ENCODE data around the gene GSK3A. TPM values are rescaled to one million over a fixed set of nuclear protein-coding genes. Genes with fewer than 3 reads are reported as not detected.
"Not testable (repeated sequence)": the region's sequence is repeated elsewhere in the genome, so short reads cannot be mapped to it uniquely, and the experiment has no call there.

GSK3A gene
- total RNA-seq, 2 donors from 2014 or later, result 23.7 to 26.9 TPM

- Histone ChIP-seq H3K36me3 (peaks cover 14% of the 10 kb centered on the region), H3K9me3 (no peaks in the 10 kb centered on the region), H3K4me3 (peak within 1 kb of the TSS; percentile 78), H3K4me1 (ENCODE audit: control insufficient read depth in 1 of 2, low read depth in 2 of 2) (peaks cover 17 to 39% of the 10 kb centered on the region in 2 donors), H3K27ac (peak within 1 kb of the TSS; percentile 99), H3K27me3 (replicated peaks; ENCODE audit: insufficient read depth) (no peaks in the 10 kb centered on the region)
- DNase-seq (ENCODE audit: low spot score) (peak; percentile 100), ATAC-seq (ENCODE audit: insufficient number of reproducible peaks, low FRiP score, low read depth) (peak; percentile 91)
- TF ChIP-seq, protein P1, sequence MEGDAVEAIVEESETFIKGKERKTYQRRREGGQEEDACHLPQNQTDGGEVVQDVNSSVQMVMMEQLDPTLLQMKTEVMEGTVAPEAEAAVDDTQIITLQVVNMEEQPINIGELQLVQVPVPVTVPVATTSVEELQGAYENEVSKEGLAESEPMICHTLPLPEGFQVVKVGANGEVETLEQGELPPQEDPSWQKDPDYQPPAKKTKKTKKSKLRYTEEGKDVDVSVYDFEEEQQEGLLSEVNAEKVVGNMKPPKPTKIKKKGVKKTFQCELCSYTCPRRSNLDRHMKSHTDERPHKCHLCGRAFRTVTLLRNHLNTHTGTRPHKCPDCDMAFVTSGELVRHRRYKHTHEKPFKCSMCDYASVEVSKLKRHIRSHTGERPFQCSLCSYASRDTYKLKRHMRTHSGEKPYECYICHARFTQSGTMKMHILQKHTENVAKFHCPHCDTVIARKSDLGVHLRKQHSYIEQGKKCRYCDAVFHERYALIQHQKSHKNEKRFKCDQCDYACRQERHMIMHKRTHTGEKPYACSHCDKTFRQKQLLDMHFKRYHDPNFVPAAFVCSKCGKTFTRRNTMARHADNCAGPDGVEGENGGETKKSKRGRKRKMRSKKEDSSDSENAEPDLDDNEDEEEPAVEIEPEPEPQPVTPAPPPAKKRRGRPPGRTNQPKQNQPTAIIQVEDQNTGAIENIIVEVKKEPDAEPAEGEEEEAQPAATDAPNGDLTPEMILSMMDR (IDR thresholded peaks at IDR 0.05), result no peak
Observed at GRCh38 chr19:42268704-42269477, 26.5 kb upstream of the GSK3A start, which contains the start of gene CIC. Gene CIC (plus strand): TSS chr19:42269252. CDS start chr19:42271784, 2,532 bp downstream.

DNA sequence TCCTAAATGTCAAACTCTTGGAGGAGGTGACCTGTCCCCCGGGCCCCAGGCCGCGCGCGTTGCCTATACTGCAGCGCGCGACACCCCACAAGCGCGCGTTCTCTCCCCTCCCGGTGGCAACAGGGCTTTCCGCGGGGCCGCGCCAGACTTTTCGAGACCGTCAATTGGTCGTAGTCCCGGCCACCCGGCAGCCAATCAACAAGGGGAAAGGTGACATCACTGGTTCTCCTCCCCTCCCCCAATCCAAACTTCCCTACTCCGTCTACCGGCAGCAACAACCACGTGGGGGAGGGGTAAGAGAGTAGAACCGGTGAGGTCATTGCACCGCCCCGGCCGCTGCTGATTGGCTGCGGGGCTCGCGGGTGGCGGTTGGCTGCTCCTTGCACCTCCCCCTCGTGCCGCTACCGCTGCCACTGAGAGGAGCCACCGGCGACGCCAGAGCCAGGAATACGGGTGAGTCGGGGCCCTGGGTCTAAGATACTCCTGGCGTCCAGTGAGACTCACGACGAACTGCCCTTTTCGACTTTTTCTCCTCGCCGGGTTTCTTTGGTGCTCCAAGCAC, 25.8 kb upstream of the GSK3A start:
- peak; percentile 98 for DNase-seq (ENCODE audit: low spot score)
- TF ChIP-seq, protein P1 (IDR thresholded peaks at IDR 0.05), result no peak

GRCh38 chr19:42267644-42268141, 25.3 kb upstream of the GSK3A start:
- Histone ChIP-seq H3K36me3 (peaks cover 2% of the 10 kb centered on the region), H3K27ac (peak overlapping the region; percentile 86 to 88), H3K4me3 (peak overlapping the region; percentile 71), H3K4me1 (ENCODE audit: control insufficient read depth in 1 of 2, low read depth in 2 of 2) (peaks cover 17 to 37% of the 10 kb centered on the region in 2 donors), H3K9me3 (no peaks in the 10 kb centered on the region), H3K27me3 (replicated peaks; ENCODE audit: insufficient read depth) (no peaks in the 10 kb centered on the region)
- TF ChIP-seq, protein P1 (IDR thresholded peaks at IDR 0.05), result no peak
- DNase-seq (ENCODE audit: low spot score), result no peak
- ATAC-seq (ENCODE audit: insufficient number of reproducible peaks, low FRiP score, low read depth), result no peak

More for the DNA sequence above, 25.8 kb upstream of the GSK3A start:
- Histone ChIP-seq H3K9me3 (no peaks in the 10 kb centered on the region), H3K27me3 (replicated peaks; ENCODE audit: insufficient read depth) (no peaks in the 10 kb centered on the region), H3K36me3 (peaks cover 8% of the 10 kb centered on the region), H3K27ac (peak overlapping the region; percentile 86 to 99), H3K4me3 (peak overlapping the region; percentile 71), H3K4me1 (ENCODE audit: control insufficient read depth in 1 of 2, low read depth in 2 of 2) (peaks cover 17 to 37% of the 10 kb centered on the region in 2 donors)
- peak; percentile 78 for ATAC-seq (ENCODE audit: insufficient number of reproducible peaks, low FRiP score, low read depth)

DNA sequence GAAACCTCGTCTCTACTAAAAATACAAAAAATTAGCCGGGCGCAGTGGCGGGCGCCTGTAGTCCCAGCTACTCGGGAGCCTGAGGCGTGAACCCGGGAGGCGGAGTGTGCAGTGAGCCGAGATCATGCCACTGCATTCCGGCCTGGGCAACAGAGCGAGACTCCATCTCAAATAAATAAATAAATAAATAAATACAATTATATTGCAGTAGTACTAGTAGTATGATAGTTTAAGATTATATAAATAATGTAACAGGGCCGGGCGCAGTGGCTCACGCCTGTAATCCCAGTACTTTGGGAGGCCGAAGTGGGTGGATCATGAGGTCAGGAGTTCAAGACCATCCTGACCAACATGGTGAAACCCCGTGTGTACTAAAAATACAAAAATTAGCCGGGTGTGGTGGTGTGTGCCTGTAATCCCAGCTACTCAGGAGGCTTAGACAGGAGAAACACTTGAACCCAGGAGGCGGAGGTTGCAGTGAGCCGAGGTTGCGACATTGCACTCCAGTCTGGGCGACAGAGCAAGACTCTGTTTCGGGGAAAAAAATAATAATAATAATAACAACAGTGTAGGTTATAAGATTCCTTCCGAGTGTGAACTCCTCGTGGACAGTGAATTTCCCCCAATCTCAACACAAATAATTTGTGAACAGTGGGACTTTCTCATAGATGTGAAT, 24.7 kb upstream of the GSK3A start:
- not testable (repeated sequence) for H3K36me3 ChIP-seq; DNase-seq (ENCODE audit: low spot score); H3K9me3 ChIP-seq; ATAC-seq (ENCODE audit: insufficient number of reproducible peaks, low FRiP score, low read depth); H3K4me3 ChIP-seq; H3K27ac ChIP-seq; H3K27me3 ChIP-seq (replicated peaks; ENCODE audit: insufficient read depth)
- peaks cover 17 to 31% of the 10 kb centered on the region in 2 donors for H3K4me1 ChIP-seq (ENCODE audit: control insufficient read depth in 1 of 2, low read depth in 2 of 2)

GRCh38 chr19:42266105-42266504, 23.7 kb upstream of the GSK3A start:
- ATAC-seq (ENCODE audit: insufficient number of reproducible peaks, low FRiP score, low read depth); H3K4me3 ChIP-seq; DNase-seq (ENCODE audit: low spot score); H3K9me3 ChIP-seq; H3K27ac ChIP-seq; H3K27me3 ChIP-seq (replicated peaks; ENCODE audit: insufficient read depth); H3K36me3 ChIP-seq: not testable (repeated sequence)
- H3K4me1 ChIP-seq (ENCODE audit: control insufficient read depth in 1 of 2, low read depth in 2 of 2), result peaks cover 12 to 21% of the 10 kb centered on the region in 2 donors

GRCh38 chr19:42261763-42262162, 19.4 kb upstream of the GSK3A start:
- TF ChIP-seq, protein P1 (IDR thresholded peaks at IDR 0.05), result no peak
- DNase-seq (ENCODE audit: low spot score) (no peak), ATAC-seq (ENCODE audit: insufficient number of reproducible peaks, low FRiP score, low read depth) (no peak)
- Histone ChIP-seq H3K9me3 (no peaks in the 10 kb centered on the region), H3K36me3 (no peaks in the 10 kb centered on the region), H3K4me3 (no peak overlapping the region), H3K27me3 (replicated peaks; ENCODE audit: insufficient read depth) (no peaks in the 10 kb centered on the region), H3K4me1 (ENCODE audit: control insufficient read depth in 1 of 2, low read depth in 2 of 2) (no peaks in the 10 kb centered on the region), H3K27ac (no peak overlapping the region)

GRCh38 chr19:42257842-42258241, 15.4 kb upstream of the GSK3A start:
- H3K4me3 ChIP-seq; H3K27ac ChIP-seq; DNase-seq (ENCODE audit: low spot score); H3K36me3 ChIP-seq; H3K27me3 ChIP-seq (replicated peaks; ENCODE audit: insufficient read depth); ATAC-seq (ENCODE audit: insufficient number of reproducible peaks, low FRiP score, low read depth); H3K9me3 ChIP-seq: not testable (repeated sequence)
- peaks cover 4 to 12% of the 10 kb centered on the region in 2 donors for H3K4me1 ChIP-seq (ENCODE audit: control insufficient read depth in 1 of 2, low read depth in 2 of 2)

All from thoracic aorta (tissue), 2 donors.